ENCODE measurements around the gene ST6GALNAC2.
A peak's percentile ranks its signal among the peaks of the same experiment; 100 is the strongest.

DNA sequence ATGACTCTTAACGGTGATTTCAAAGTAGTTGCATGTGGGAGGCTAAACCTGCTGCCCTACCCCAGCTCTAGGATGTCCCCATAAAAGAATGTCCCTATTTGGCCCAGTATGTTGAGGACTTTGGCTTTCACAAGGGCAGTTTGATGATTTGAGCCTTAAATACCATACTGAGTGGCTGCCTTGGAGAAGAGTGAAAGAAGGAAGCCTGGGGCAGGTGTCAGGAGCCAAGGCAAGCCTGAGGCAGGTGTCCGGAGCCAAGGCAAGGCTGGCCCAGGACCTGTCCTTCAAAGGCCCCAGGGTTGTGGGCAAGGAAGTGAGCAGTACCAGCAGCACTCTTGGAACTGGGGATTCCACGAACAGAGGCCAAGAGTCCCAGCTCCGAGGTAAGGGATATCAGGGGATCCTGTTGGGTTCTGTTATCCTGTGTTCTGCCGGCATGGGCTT lies 18.6 kb downstream of the ST6GALNAC2 start:
- TF ChIP-seq LEF1 (IDR thresholded peaks at IDR 0.05; ENCODE audit: borderline replicate concordance) (no peak), ZNF384 (IDR thresholded peaks at IDR 0.05) (no peak), BHLHE40 (IDR thresholded peaks at IDR 0.05; ENCODE audit: borderline replicate concordance) (no peak), FOXK2 (IDR thresholded peaks at IDR 0.05) (no peak), ELF4 (IDR thresholded peaks at IDR 0.05) (0 out of 2 replicates have a peak, but pooled peaks have one; percentile 7), SUZ12 (IDR thresholded peaks at IDR 0.05) (no peak), FOXM1 (IDR thresholded peaks at IDR 0.05; ENCODE audit: borderline replicate concordance) (no peak), NFRKB (IDR thresholded peaks at IDR 0.05) (no peak), SP1 (IDR thresholded peaks at IDR 0.05) (no peak), HDGF (IDR thresholded peaks at IDR 0.05; ENCODE audit: borderline replicate concordance) (no peak), TARDBP (IDR thresholded peaks at IDR 0.05) (no peak)
- TF ChIP-seq, protein P1, sequence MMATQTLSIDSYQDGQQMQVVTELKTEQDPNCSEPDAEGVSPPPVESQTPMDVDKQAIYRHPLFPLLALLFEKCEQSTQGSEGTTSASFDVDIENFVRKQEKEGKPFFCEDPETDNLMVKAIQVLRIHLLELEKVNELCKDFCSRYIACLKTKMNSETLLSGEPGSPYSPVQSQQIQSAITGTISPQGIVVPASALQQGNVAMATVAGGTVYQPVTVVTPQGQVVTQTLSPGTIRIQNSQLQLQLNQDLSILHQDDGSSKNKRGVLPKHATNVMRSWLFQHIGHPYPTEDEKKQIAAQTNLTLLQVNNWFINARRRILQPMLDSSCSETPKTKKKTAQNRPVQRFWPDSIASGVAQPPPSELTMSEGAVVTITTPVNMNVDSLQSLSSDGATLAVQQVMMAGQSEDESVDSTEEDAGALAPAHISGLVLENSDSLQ (IDR thresholded peaks at IDR 0.05): no peak
